Fibroblast of lung (primary cell): ENCODE data around the gene LINC00305. TPM values are rescaled to one million over a fixed set of nuclear protein-coding genes. Genes with fewer than 3 reads are reported as not detected.

Experiments
- DNase-seq, 2 donors: peaks; one replicate each; pipeline versions ENCODE4 v3.0.0 to v3.0.0-alpha.2; 2010; ENCODE audit warnings: low read depth in 2 of 2
- H2AFZ ChIP-seq: 2 replicates; pipeline ENCODE4 v1.5.1; 2012; ENCODE audit warnings: low read length, control low read depth, inconsistent platforms
- H3K27ac ChIP-seq: 2 replicates; pipeline ENCODE4 v1.5.1; 2011; ENCODE audit warnings: low read length, control low read depth; ENCODE audit not compliant: insufficient read depth
- H3K27me3 ChIP-seq: 2 replicates; pipeline ENCODE4 v1.5.1; 2011; ENCODE audit warnings: mild to moderate bottlenecking, low read length; ENCODE audit not compliant: control insufficient read depth, insufficient read depth
- H3K36me3 ChIP-seq: 2 replicates; pipeline ENCODE4 v1.5.1; 2011; ENCODE audit warnings: low read length; ENCODE audit not compliant: control insufficient read depth, insufficient read depth
- H3K4me1 ChIP-seq: 2 replicates; pipeline ENCODE4 v1.5.1; 2011; ENCODE audit warnings: low read length; ENCODE audit not compliant: control insufficient read depth, insufficient read depth; ENCODE audit errors: extremely low read depth
- H3K4me2 ChIP-seq: 2 replicates; pipeline ENCODE4 v1.5.1; 2011; ENCODE audit warnings: low read length, control low read depth; ENCODE audit not compliant: insufficient read depth; ENCODE audit errors: extremely low read depth
- H3K4me3 ChIP-seq, 4 experiments: fragments of 200-600 bp in 1 of 4; sonication (generic) in 1 of 4; replicated peaks in 1 of 4; 2 replicates each; pipeline ENCODE4 v1.5.1; 2011 to 2016; ENCODE audit warnings: low read length in 4 of 4, low read depth in 3 of 4, mild to moderate bottlenecking in 3 of 4, control low read depth in 2 of 4, inconsistent platforms in 1 of 4, mixed read lengths in 1 of 4; ENCODE audit not compliant: insufficient read depth in 1 of 4; ENCODE audit errors: control extremely low read depth in 1 of 4
- H3K79me2 ChIP-seq: 2 replicates; pipeline ENCODE4 v1.5.1; 2012; ENCODE audit warnings: mild to moderate bottlenecking, low read length, inconsistent platforms; ENCODE audit not compliant: control insufficient read depth, insufficient read depth
- H3K9ac ChIP-seq: 2 replicates; pipeline ENCODE4 v1.5.1; 2011; ENCODE audit warnings: mild to moderate bottlenecking, low read length, control low read depth; ENCODE audit not compliant: insufficient read depth
- H3K9me3 ChIP-seq: 2 replicates; pipeline ENCODE4 v1.5.1; 2012; ENCODE audit warnings: low read depth, low read length; ENCODE audit not compliant: control insufficient read depth, insufficient read depth
- H4K20me1 ChIP-seq: 2 replicates; pipeline ENCODE4 v1.5.1; 2011; ENCODE audit warnings: low read length; ENCODE audit not compliant: control insufficient read depth, insufficient read depth; ENCODE audit errors: extremely low read depth
- CTCF ChIP-seq, 2 donors: IDR thresholded peaks in 1 of 2; conservative IDR thresholded peaks in 1 of 2; 1 replicate in 1 of 2; 2 replicates in 1 of 2; pipeline ENCODE4 v1.5.1; 2011 to 2012; ENCODE audit warnings: low read length in 2 of 2, control low read depth in 1 of 2, inconsistent platforms in 1 of 2, low read depth in 1 of 2, mild to moderate bottlenecking in 1 of 2
- EZH2 ChIP-seq: IDR thresholded peaks from 2 replicates; pipeline ENCODE4 v1.5.1; 2012; ENCODE audit warnings: low read length, control low read depth, mild to moderate bottlenecking; ENCODE audit errors: missing control alignments
- polyA plus RNA-seq, 2 donors: library from polyadenylated mRNA; depleted of rRNA in 1 of 2; stranded (reverse) in 1 of 2; unstranded in 1 of 2; fragments of >200 nt; gene quantifications; 2 replicates each; pipeline ENCODE4 v1.2.1, GENCODE V29; 2011 to 2012; ENCODE audit warnings: missing spikeins in 1 of 2
- total RNA-seq: library from RNA; depleted of rRNA; stranded (reverse); fragments of >200 nt; gene quantifications from 2 replicates; pipeline ENCODE4 v1.2.1, GENCODE V29; 2014

The LINC00305 gene
- total and polyA plus RNA-seq, 2 donors (not counting 1 experiment from before 2014, with no cell fraction given): not detected

- H3K4me1 ChIP-seq: no peaks in the 10 kb centered on the region
- H2AFZ ChIP-seq: no peak overlapping the region
- no peak for DNase-seq
- H3K9me3 ChIP-seq: no peaks in the 10 kb centered on the region
- no peak overlapping the region for H3K27ac ChIP-seq
- H3K4me3 ChIP-seq: no peak overlapping the region
- no peaks in the 10 kb centered on the region for H3K27me3 ChIP-seq
- no peak overlapping the region for H3K4me2 ChIP-seq
- H4K20me1 ChIP-seq: no peaks in the 10 kb centered on the region
- no peaks in the 10 kb centered on the region for H3K79me2 ChIP-seq
- no peaks in the 10 kb centered on the region for H3K36me3 ChIP-seq
- TF ChIP-seq CTCF (conservative IDR thresholded peaks at IDR 0.05 in 1 of 2, IDR thresholded peaks at IDR 0.05 in 1 of 2; ENCODE audit: low read depth in 1 of 2, low read length in 2 of 2): no peak
- no peak for TF ChIP-seq EZH2
- no peak overlapping the region for H3K9ac ChIP-seq
Measured at GRCh38 chr18:64111950-64112349, 36.9 kb downstream of the LINC00305 start.

GRCh38 chr18:64110692-64111480, 38.0 kb downstream of the LINC00305 start:
- H3K9me3 ChIP-seq: no peaks in the 10 kb centered on the region
- TF ChIP-seq EZH2: no peak
- TF ChIP-seq CTCF (conservative IDR thresholded peaks at IDR 0.05 in 1 of 2, IDR thresholded peaks at IDR 0.05 in 1 of 2; ENCODE audit: low read depth in 1 of 2, low read length in 2 of 2): no peak
- H3K4me1 ChIP-seq: no peaks in the 10 kb centered on the region
- H3K27me3 ChIP-seq: no peaks in the 10 kb centered on the region
- DNase-seq: no peak
- H3K36me3 ChIP-seq: no peaks in the 10 kb centered on the region
- H3K79me2 ChIP-seq: no peaks in the 10 kb centered on the region
- no peak overlapping the region for H3K27ac ChIP-seq
- H3K9ac ChIP-seq: no peak overlapping the region
- H3K4me2 ChIP-seq: no peak overlapping the region
- no peak overlapping the region for H3K4me3 ChIP-seq
- no peak overlapping the region for H2AFZ ChIP-seq
- H4K20me1 ChIP-seq: no peaks in the 10 kb centered on the region

- TF ChIP-seq CTCF (conservative IDR thresholded peaks at IDR 0.05 in 1 of 2, IDR thresholded peaks at IDR 0.05 in 1 of 2; ENCODE audit: low read depth in 1 of 2, low read length in 2 of 2): no peak
- TF ChIP-seq EZH2: no peak
- DNase-seq: no peak
Measured at GRCh38 chr18:64103986-64104385, 44.9 kb downstream of the LINC00305 start.

More at GRCh38 chr18:64103986-64104385, 44.9 kb downstream of the LINC00305 start:
- Histone ChIP-seq H2AFZ (no peak overlapping the region), H3K4me3 (no peak overlapping the region), H3K4me2 (no peak overlapping the region), H4K20me1 (no peaks in the 10 kb centered on the region), H3K4me1 (no peaks in the 10 kb centered on the region), H3K27ac (no peak overlapping the region), H3K9me3 (no peaks in the 10 kb centered on the region), H3K36me3 (no peaks in the 10 kb centered on the region), H3K79me2 (no peaks in the 10 kb centered on the region), H3K9ac (no peak overlapping the region), H3K27me3 (no peaks in the 10 kb centered on the region)
